ENCODE results near the gene DSCAML1.

The DSCAML1 gene

DNA sequence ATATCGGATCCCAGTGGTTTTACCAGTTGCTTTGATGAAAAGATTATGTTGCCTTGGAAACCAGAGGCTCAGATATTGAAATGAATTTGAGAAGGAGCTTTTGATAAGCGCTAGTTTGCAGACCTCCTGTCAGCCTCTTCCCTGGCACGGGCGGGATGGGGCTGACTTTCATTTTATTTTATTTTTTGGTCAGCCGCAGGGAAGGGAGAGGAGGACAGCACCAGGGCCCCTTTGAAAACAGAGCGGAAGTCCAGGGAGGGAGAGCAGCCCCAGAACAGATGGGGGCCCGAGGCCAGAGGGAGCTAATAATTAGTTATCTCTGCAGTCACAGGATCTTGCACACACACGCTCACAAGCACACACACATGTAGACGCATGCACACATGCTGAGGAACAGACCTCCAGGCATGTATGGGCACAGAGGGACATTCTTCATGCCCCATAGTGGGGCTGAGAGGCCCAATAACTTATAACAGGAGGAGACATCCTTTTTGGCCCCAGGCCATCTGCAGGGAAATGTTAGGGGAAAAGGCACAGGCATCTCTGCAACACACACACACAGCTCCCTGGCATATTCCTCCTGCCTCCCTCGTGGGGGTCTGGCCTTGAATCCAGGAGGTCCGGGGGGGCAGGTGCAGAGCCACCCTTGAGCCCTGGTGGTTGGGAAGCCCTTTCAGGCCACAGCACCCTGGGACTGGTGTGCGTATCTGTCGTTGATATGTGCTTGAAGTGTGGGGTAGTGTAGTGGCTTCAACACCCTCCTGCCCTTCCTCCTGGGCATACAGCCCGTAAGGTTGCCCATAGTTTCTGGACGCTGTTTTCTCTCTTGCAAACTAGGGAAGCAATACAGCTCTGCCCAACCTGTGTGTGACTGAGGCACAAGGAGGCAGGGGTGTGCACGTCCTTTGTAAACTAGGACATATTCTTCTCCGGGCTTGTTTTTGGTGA lies 352.0 kb downstream of the DSCAML1 start:
- no peak for DNase-seq (ENCODE audit: low spot score)

DNA sequence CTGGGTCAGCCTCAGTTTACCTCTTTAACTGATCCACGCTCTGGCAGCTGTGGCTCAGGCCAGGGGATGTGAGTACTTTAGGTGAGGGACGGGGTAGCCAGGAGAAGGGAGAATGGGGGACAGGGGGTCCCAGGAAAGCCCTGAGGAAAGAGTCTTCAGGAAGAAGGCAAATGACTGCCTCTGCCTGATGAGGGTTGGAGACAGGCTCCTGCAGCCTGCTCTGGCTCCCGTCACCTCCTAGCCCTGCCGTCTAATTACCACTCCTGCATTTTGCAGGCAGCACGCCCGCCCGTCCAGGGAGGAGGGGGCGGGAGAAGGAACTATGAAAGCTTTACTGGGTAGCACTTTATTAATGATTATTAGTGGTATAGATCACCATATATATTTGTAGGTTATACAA lies 352.8 kb downstream of the DSCAML1 start:
- no peak for DNase-seq (ENCODE audit: low spot score)

DNA sequence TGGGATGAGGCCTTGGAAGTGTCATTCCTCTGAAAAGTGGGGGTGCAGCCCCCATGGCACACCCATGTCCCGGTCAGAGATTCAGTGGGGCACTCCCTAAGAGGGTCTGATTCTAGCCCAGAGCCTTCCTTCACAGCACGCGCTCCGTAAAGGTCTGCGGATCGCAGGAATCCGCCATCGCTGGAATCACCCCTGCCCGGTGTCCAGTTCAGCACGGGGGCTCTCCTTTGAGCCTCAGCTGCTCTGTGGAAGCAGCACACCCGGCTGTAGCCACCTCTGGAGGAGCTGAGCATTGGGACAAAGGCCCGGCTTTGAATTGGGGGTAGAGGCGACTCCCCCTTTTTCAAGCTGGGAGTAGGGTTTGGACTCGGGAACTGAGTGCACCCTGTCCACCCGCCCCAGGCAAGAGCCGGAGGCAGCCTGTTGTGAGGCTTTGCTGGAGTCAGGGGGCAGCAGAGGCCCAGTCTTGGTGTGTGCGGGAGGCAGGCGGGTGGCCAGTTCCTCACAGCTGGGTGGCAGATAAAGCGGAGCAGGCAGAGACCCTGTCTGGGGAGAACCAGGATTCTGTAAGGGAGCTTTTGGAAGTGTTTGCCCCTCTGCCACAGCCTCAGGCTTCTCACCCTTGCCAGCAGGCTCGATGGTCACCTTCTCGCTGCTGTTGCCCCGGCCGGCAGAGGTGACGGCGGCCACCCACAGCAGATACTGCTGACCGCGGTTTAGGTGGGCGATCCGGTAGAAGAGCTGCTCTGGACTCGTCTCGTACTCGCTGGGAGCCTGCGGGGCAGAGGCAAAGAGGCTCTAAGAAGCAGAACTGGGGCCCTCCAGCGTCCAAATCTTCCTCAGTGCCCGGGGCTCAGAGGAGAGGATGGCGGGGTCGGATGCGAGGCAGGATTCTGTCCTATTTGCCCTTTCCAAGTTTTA lies 353.5 kb downstream of the DSCAML1 start:
- DNase-seq (ENCODE audit: low spot score) = peak; percentile 78

DNA sequence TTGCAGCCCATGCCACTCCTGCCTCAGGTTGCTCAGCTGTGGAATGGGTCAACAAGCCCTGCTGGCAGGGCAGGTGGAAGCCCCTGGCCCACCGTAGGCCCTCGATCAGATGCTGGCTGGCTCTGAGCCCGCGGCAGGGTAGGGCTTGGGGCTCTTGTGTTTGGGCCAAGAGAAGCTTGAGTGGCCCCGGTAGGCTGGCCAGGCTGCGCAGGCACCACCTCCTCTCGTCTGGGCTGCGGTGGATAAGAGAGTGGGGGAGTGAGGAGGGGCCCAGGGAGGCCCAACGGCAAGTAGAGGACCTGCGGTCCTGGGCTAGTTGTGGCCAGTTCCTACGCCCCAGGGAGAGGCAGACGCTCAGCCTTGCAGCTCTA lies 354.2 kb downstream of the DSCAML1 start:
- DNase-seq (ENCODE audit: low spot score) = no peak

DNA sequence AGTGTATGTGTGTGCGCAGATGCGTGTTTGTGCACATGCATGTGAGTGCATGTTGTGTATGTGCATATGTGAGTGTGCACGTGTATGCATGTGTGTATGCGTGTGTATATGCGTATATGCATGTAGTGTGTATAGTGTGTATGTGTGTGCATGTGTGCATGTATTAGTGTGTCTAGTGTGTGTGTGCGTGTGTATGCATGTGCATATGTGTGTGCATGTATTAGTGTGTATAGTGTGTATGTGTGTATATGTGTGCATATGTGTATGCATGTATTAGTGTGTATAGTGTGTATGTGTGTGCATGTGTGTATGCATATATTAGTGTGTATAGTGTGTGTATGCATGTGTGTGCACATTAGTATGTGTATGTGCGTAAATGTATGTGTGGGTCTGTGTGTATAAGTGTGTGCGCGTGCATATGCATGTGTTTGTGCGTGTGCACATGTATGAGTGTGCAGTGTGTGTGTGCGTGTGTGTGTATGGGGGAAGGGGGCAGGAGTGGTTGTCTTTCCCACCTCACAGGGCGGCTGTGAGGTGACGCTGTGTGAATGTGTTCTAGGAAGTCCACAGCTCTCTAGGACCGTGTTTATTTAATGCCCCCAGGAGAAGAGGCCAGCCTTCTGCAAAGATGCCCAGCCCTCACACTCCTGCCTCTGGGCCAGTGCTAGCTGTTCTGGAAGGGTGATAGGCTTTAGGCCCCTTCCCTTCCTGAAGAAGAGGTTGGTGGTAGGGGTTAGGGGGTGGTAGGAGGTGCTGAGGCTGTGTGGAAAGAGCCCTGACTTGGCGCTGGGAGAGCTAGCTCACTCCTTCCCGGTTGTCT lies 354.8 kb downstream of the DSCAML1 start:
- DNase-seq (ENCODE audit: low spot score) = no peak

DNA sequence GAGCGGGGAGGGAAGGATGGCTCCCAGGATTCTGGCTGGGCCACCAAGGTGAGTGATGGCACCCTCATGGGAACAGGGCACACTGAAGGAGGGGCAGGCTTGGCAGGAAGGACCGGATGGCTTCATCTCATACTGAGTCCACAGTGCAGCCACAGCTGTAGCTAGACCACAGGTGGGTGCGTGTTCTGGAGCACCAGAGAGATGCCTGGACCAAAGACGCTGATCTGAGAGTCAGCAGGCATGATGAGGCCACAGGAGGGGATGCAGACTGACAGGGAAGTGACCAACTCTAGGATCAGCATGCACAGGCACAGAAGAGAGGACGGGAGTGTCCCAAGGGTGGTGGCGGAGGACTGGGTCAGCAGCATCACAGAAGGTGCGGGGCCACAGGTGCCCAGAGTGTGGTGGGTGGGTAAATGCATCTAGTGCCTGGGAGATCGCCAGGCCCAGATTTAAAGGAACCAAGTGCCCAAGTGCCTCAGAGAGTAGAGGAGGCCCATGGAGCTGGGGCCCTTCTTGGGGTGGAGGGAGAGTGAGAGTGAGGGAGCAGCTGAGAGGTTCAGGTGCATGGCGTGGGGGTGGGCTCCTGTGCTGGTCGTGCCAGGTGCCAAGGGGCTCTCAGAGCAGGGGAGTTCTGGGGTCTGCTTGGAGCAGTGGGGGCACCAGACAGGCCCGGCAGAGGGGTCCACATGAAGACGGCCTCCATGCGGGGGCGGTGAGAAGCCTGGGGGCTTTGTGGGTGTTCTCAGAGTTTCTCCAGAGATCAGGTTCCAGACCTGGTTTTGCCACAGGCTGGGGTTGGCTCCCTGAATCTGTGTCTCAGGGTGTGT lies 355.7 kb downstream of the DSCAML1 start:
- DNase-seq (ENCODE audit: low spot score) = no peak

DNA sequence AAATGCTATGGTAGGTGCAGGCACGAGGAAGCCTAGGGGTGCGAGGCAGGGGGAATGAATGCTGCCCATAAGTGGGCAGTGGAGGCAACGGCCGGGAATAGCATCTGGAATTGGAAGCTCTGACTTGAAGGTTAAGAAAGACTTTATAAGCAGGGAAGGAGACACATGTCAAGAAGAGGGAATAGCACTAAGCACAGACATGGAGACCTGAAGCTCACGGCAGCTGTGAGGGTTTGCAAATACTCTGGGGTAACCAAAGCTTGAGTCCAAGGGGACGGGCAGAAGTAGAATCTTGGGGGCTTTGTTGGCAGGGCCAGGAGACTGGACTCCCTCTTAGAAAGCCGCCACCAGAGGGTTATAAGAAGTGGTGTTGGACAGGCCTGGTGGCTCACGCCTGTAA lies 356.8 kb downstream of the DSCAML1 start:
- no peak for DNase-seq (ENCODE audit: low spot score)

DNA sequence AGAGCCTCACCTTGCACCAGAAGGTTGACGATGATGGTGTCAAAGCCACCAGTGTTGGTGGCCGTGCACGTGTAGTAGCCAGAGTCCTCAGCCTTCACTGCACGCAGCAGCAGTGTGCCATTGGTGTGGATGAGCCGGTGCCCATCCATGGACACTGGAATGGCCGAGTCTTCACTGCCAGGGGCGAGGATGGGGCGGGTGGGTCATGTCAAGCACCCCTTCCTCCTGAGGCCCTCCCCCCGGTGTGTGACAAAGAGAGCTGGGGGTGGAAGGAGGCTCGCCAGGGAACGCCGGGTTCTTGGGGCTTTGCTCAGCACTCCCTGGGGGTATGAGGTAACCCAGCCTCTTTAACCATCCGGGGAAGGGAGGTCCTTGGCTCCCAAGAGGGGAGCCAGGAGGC lies 357.8 kb downstream of the DSCAML1 start:
- no peak for DNase-seq (ENCODE audit: low spot score)

DNA sequence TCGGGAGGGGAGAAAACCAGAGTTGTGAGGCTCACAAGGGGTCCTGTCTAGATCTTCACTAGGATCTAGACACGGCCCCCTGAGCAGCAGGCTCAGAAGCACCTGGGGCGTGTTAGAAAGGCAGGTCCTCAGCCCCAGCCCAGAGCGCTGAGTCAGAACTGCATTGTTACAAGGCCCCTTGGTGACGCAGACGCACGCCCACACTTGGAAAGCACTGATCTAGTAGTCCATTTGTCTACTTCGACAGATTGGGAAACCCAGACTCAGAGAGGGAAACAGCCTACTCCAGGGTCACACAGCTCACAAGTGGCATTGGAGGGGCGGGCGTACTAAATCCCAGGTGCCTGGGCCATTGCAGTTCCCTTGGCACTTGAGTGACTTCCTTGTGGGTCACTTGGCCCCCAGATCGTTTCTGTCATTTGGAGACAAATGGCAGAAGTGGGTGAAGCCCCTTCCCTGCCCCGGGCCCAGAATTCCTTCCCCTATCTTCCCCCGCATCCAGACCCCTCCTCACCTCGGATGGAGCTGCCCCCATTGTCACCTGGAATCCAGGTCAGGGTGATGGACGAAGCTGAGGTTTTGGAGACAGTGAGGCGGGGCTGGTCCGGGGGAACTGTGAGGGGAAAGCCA lies 358.5 kb downstream of the DSCAML1 start:
- no peak for DNase-seq (ENCODE audit: low spot score)

DNA sequence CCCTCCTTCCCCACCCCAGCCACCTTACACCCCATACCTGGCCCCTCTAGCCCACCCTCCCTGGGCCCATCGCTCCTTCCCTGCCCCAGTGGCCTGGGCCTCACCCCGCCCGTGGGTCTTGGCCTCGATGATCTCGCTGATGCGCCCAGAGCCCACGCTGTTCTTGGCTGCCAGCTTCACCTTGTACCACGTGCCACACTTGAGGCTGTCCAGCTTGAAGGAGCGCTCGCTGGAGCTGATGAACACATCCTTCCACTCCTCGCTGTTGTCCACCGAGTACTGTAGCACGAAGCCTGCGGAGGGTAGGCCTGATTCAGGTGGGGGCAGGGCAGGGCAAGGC lies 359.3 kb downstream of the DSCAML1 start:
- no peak for DNase-seq (ENCODE audit: low spot score)

DNA sequence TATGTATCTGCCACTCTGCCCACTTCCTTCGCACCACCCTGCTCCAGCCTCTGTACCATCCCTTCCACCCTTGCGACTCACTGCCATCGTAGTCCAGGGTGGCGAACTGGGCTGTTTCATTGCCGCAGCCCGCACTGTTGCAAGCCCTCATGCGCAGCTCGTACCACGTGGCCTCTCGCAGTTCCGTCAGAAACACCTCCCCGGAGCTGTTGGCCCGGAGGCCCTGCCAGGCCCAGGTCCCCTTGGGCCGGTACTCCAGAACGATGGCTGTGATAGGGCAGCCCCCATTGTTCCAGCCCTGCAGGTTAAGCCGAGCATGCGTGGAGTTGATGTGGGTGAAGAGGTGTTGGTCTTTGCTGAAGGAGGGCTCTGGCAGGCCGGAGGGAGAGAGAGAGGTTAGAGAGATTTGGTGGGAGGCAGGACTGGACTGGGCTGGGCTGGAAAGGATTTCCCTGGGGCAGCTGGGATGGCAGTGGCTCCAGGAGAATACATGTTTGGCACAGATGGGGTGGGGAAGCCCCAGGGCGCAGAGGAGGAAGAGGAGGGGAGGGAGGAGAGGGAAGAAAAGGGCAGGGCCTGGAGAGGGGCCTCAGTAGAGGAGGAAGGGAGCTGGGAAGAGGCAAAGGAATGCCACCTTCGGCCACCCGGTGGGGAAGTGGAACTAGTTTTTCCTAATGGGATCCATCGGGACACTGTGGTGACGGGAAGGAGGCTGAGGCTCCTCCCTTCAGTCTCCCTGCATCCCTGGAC lies 359.8 kb downstream of the DSCAML1 start:
- no peak for DNase-seq (ENCODE audit: low spot score)

DNA sequence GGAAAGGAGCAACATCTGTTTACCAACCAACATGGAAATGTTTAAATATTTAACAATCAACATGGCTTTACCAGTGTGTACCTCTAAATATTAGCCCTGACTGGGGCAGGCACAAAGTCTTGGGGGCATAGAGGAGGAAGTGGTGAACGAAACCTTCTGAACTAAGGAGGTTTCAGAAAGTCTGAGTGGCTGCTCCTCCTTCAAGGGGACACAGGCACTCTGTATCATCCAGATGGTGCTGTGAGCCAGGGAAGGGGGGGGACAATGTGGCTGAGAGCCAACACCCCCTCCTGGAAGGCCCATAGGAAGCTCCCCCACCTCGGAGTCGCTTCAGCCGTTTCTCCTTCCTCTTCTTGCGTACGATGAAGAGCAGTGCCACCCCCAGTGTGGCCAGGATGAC lies 361.7 kb downstream of the DSCAML1 start:
- no peak for DNase-seq (ENCODE audit: low spot score)

DNA sequence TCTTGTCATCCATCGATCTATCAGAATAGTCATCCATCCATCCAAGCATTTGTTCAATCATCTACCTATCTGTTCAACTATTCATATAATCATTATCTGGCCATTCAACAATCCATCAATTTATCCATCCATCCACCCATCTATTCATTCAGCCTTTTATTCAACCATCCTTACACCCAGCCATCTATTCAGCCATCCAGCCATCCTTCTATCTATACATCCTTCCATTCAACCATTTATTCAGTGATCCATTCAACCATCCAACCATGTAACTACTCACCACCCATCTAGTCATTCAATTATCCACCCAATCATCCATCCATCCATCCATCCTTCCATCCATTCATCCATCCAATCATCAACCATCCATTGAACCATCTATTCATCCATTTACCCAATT lies 362.5 kb downstream of the DSCAML1 start:
- DNase-seq (ENCODE audit: low spot score) = no peak

DNA sequence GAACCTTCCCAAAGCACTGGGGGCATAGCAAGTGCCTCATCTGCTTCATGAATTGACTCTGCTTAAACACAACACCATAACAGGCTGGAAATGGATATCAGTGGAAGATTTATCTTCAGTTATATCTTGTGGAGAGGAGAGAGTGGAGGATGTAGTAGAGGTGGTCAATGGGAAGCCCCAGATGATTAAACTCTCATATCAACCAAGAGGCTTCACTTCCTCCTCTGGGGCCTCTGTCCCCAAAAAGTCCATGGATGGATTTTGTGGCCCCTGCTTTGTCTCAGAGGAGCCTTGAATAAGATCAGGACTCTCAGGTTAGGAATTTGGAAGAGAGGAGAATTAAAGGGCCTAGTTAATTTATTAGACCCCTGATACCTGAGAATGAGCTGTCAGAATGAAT lies 363.3 kb downstream of the DSCAML1 start:
- no peak for DNase-seq (ENCODE audit: low spot score)

DNA sequence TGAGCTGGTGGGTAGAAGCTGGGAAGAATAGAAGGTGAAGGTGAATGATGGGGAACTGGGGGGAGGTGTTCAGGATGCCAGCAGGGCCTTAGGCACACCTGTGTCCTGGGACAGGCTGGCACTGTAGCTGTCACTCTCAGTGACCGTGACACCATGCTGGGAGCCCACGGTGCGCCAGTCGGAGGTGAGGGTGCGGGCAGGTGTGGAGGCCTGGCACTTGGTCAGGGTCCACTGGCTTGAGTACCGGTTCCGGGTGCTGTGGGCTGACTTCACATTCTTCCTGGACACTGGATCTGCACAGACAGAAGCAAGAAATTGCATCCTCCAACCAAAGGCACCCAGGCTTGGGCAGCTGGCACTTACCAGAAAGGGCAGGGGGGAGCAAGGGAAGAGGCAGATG lies 365.6 kb downstream of the DSCAML1 start:
- no peak for DNase-seq (ENCODE audit: low spot score)

DNA sequence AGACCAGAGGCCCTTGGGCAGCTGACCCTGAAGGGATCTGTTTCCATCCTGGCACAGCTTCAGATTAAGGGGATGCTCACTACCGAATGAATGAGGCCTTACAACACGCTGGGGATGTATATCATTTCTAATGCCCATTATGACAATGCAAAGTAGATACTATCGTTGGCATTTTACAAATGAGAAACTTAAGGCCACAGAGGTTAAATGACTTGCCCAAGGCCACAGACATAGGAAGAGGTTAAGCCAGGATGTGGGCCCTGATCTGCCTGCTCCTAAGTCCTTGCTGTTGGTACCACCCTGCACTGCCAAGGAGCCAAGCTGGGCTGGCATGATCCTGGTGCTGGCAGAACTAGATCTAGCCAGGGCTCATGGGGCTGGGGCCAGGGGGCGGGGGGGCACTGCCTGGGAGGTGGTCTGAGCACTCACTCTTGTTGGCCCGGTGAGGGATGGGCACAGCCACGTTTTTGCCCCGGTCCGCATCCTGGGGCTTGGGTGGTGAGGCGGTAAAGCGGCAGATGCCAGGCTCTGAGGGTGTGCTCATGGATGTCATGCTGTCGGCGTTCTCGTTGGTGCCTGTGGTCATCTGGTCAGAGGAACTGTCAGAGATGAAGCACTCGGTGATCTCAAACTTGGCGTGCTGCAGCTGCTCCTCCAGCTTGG lies 366.6 kb downstream of the DSCAML1 start:
- no peak for DNase-seq (ENCODE audit: low spot score)

DNA sequence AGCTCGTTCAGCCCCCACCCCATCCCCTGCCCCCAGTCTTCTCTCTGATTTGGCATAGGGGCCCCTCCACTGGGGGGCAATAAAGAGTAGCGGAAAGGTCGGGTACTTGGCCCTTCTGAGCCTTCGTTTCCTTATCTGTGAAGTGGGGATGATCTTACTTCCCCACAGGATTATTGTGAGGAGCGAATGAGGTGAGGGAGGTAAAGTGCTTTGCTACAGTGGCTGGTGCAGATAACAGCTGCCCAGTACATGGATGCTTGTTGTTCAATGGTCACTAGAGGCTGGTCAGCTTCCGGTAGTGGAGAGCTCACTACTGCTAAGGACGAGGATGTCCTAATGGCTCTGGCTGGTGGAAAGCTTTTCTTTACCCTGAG lies 368.2 kb downstream of the DSCAML1 start:
- DNase-seq (ENCODE audit: low spot score) = no peak

DNA sequence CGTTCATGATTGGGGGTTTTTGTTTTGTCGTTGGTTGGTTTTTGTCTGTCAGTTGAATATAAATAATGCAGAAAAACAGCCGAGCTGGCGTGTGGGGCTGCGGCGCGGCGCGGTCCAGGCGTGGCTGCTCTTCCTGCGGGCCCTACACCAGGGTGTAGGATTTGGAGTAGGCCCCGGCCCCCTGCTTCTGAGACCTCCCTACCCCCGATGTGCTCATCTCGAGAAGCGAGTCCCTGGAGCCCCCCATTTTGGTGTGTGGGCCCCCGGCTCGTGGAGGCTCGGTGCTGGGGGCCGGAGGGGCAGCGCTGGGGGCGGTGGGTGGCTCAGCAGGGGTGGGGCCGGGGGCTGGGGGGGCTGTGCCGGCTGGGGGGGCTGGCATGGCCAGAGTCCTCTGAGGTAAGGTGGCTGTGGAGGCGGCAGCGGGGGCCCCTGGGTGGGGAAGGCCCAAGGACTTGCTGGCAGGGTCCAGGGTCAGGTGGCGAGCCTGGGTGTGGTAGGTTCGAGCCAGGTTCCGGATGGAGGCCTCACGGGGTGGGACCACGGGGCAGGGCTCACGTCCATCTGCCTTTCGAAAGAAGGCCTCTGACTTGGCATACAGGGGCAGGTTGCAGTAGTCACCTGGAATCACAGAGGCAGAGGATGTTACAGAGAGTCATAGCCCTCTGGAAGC lies 368.7 kb downstream of the DSCAML1 start:
- DNase-seq (ENCODE audit: low spot score) = no peak

DNA sequence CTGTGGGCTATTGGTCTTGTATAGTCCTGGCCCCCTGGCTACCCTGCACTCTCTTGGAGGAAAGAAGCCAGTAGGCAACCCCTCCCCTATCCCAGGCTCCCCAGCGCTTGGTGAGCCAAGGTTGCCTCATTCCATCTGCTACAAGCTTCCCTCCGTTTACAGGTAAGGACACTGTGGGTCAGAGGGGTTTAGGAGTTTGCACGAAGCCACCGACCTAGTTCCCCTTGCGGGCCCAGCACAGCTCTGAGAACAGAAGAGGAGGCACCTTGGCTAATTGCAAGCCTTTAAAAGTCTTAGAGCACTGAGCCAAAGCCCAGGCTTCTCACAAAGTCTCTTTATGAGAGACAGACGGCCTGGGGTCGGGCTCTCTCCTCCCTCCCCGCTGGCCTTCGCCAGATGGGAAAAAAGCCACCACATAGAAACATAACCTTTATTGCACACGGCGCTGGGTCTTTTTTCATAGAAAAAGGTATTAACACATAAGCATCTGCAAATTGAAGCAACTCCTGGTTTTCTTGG lies 369.6 kb downstream of the DSCAML1 start:
- DNase-seq (ENCODE audit: low spot score) = no peak
